Body of pancreas (tissue), 4 donors: ENCODE data around the gene AATF.

ENCODE experiments used
- CTCF ChIP-seq, 7 experiments: fragments of 450-650 bp in 4 of 7; fragments of 200-600 bp in 3 of 7; sonication (generic) in 3 of 7; IDR thresholded peaks; one replicate each; pipeline ENCODE4 v1.5.1; 2016 to 2019; ENCODE audit warnings: antibody characterized with exemption in 7 of 7
- POLR2A ChIP-seq, 3 donors: fragments of 450-650 bp; IDR thresholded peaks; one replicate each; pipeline ENCODE4 v1.6.1; 2016; ENCODE audit warnings: antibody characterized with exemption in 3 of 3, mild to moderate bottlenecking in 2 of 3

DNA sequence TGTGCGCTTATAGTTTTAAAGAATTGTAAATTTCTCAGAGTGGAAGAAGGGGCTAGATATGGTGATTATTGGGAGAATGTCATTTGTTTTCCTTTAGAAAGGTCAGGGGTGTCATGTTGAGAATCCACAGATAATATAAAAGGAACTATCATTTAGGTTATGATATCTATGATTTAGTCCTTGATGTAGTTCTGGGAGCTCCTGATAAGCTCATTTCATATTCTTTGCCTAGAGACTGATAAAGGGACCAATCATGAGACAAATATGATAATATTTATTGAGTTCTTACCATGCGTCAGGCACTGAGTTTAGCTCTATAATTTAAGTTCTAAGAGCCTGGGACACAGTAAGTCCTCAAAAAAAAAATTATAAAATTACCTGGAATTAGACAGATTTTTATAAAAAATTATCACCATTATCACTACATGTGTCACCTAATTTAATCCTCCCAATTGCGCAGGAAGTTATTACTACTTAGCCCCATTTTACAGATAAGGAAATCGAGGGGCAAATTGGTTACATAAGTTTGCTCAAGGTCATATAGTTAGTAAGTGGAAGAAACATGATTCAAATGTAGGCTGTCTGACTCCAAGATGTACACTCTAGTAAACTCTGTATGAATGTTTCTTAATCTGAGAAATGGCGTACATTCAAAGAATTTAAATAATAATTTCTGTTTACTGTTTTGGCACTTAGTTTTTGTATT is 2.5 kb downstream of the AATF start:
- TF ChIP-seq CTCF (IDR thresholded peaks at IDR 0.05) (no peak), POLR2A (IDR thresholded peaks at IDR 0.05) (no peak)
